BLaER1 treated with 17β-estradiol and CSF1 and Interleukin-3, amounts not matched to agents 10 nM and 100 nM (cell line): Measurements from ENCODE around the gene PTPRB.

Source experiments
- H3K27ac ChIP-seq, 11 experiments: shearing (Covaris generic); formaldehyde crosslinking; 2 replicates each; pipeline ENCODE4 v1.8.1; 2022
- H3K27me3 ChIP-seq, 11 experiments: shearing (Covaris generic); formaldehyde crosslinking; 2 replicates each; pipeline ENCODE4 v1.8.1; 2022
- H3K36me3 ChIP-seq, 11 experiments: shearing (Covaris generic); formaldehyde crosslinking; 2 replicates each; pipeline ENCODE4 v1.8.1; 2022
- H3K4me1 ChIP-seq, 10 experiments: shearing (Covaris generic); formaldehyde crosslinking; 2 replicates each; pipeline ENCODE4 v1.8.1; 2022
- H3K4me2 ChIP-seq, 11 experiments: shearing (Covaris generic); formaldehyde crosslinking; 2 replicates each; pipeline ENCODE4 v1.8.1; 2022
- H3K4me3 ChIP-seq, 10 experiments: shearing (Covaris generic); formaldehyde crosslinking; 2 replicates each; pipeline ENCODE4 v1.8.1; 2022
- H3K9ac ChIP-seq, 11 experiments: shearing (Covaris generic); formaldehyde crosslinking; 2 replicates each; pipeline ENCODE4 v1.8.1; 2022
- H3K9me3 ChIP-seq, 11 experiments: shearing (Covaris generic); formaldehyde crosslinking; replicated peaks in 1 of 11; 2 replicates each; pipeline ENCODE4 v1.8.1; 2022
- H4K20me1 ChIP-seq, 11 experiments: shearing (Covaris generic); formaldehyde crosslinking; 2 replicates each; pipeline ENCODE4 v1.8.1; 2022
- Cebpa-rat ChIP-seq, 11 experiments: shearing (Covaris generic); IDR thresholded peaks; 2 replicates each; pipeline ENCODE4 v1.8.1; 2022

Gene PTPRB

DNA sequence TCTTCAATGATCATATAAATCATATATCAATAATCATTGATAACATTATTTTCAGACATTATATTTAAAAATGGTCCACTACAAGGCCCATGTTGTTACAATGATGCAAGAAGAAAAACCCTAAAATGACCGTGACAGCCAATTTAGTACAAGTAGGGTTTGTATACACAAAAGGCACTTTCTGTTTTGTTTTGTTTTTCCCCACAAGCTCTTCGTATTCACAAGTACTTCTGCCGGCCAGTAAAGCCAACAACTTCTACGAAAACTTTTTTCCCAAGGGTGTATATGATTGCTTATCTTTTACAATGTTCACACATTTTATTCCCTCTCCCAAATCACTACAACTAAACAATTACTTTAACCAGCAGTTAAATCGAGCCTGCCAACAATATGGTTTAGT is 9.6 kb downstream of the PTPRB start:
- Histone ChIP-seq H3K4me1 (no peaks in the 10 kb centered on the region), H3K9me3 (no peaks in the 10 kb centered on the region), H3K4me3 (no peak overlapping the region), H3K9ac (no peak overlapping the region), H4K20me1 (no peaks in the 10 kb centered on the region), H3K4me2 (no peak overlapping the region), H3K27me3 (no peaks in the 10 kb centered on the region), H3K36me3 (no peaks in the 10 kb centered on the region), H3K27ac (no peak overlapping the region)
- no peak for TF ChIP-seq Cebpa-rat (IDR thresholded peaks at IDR 0.05)

DNA sequence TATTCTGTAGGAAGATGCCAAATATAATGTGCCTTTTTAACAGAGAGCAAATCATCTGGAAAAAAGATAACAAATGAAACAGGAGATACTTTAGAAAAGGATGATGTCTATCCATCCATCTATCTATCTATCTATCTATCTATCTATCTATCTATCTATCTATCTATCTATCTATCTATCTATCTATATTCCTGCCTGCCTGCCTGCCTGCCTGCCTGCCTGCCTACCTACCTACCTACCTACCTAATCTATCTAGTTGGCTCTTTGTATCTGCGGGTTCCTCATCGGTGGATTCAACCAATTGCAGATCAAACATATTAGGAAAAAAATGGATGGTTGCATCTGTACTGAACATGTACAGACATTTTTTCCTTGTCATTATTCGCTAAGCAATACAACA is 11.0 kb downstream of the PTPRB start:
- no peaks in the 10 kb centered on the region for H3K36me3 ChIP-seq
- TF ChIP-seq Cebpa-rat (IDR thresholded peaks at IDR 0.05), result no peak
- no peak overlapping the region for H3K4me2 ChIP-seq
- H4K20me1 ChIP-seq, result no peaks in the 10 kb centered on the region
- H3K9me3 ChIP-seq, result no peaks in the 10 kb centered on the region
- H3K27ac ChIP-seq, result no peak overlapping the region
- H3K4me1 ChIP-seq, result no peaks in the 10 kb centered on the region
- no peak overlapping the region for H3K9ac ChIP-seq
- no peak overlapping the region for H3K4me3 ChIP-seq
- no peaks in the 10 kb centered on the region for H3K27me3 ChIP-seq

GRCh38 chr12:70619471-70620152 is 17.6 kb downstream of the PTPRB start:
- Histone ChIP-seq H3K9ac (no peak overlapping the region), H3K4me3 (no peak overlapping the region), H4K20me1 (no peaks in the 10 kb centered on the region), H3K27me3 (no peaks in the 10 kb centered on the region), H3K27ac (no peak overlapping the region), H3K4me2 (no peak overlapping the region), H3K9me3 (no peaks in the 10 kb centered on the region), H3K4me1 (no peaks in the 10 kb centered on the region), H3K36me3 (no peaks in the 10 kb centered on the region)
- TF ChIP-seq Cebpa-rat (IDR thresholded peaks at IDR 0.05), result no peak

- Histone ChIP-seq H3K4me1 (no peaks in the 10 kb centered on the region), H3K9ac (no peak overlapping the region), H4K20me1 (no peaks in the 10 kb centered on the region), H3K4me2 (no peak overlapping the region), H3K36me3 (no peaks in the 10 kb centered on the region), H3K27me3 (no peaks in the 10 kb centered on the region), H3K4me3 (no peak overlapping the region), H3K9me3 (no peaks in the 10 kb centered on the region), H3K27ac (no peak overlapping the region)
- TF ChIP-seq Cebpa-rat (IDR thresholded peaks at IDR 0.05), result no peak
Measured at GRCh38 chr12:70618371-70618770, 18.9 kb downstream of the PTPRB start.

GRCh38 chr12:70617450-70617849 is 19.8 kb downstream of the PTPRB start:
- no peak overlapping the region for H3K4me3 ChIP-seq
- H3K4me1 ChIP-seq, result no peaks in the 10 kb centered on the region
- no peak for TF ChIP-seq Cebpa-rat (IDR thresholded peaks at IDR 0.05)
- H3K9me3 ChIP-seq, result no peaks in the 10 kb centered on the region
- H3K9ac ChIP-seq, result no peak overlapping the region
- no peaks in the 10 kb centered on the region for H4K20me1 ChIP-seq
- no peak overlapping the region for H3K27ac ChIP-seq
- H3K27me3 ChIP-seq, result no peaks in the 10 kb centered on the region
- H3K36me3 ChIP-seq, result no peaks in the 10 kb centered on the region
- H3K4me2 ChIP-seq, result no peak overlapping the region

DNA sequence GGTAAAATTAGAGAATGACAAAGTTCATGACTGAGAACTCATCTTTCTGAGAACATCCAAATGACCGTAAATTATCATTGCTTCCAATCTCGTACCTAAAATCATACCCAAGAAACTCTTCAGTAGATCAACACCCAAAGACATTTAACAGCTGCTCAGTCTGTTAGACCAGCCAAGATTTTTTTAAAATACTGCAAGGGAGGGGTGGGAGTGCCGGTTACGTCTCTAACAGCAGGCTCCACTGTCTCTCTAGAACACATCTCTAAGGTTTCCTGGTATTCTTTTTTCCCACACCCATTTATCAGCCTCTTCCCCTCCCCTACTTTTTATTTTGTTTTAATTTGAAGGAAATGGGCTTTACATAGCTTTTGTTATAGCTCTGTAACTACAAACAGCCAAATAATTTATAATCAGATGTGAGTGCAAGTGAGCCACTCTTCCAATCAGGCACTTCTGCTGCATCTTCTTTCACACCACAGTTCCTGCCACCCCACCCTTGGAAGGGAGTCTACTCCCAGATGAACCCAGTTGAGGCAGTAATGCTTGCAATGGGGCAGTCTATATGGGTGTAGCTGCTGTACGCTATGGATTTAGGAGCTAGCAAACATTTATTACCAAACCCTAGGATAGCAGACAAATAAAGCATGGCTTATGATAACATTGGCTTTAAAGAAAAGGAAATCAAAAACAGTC is 21.9 kb downstream of the PTPRB start:
- no peak for TF ChIP-seq Cebpa-rat (IDR thresholded peaks at IDR 0.05)
- H3K4me3 ChIP-seq, result no peak overlapping the region
- H3K9ac ChIP-seq, result no peak overlapping the region
- H4K20me1 ChIP-seq, result no peaks in the 10 kb centered on the region
- H3K4me2 ChIP-seq, result no peak overlapping the region
- no peaks in the 10 kb centered on the region for H3K4me1 ChIP-seq
- no peak overlapping the region for H3K27ac ChIP-seq
- H3K36me3 ChIP-seq, result no peaks in the 10 kb centered on the region
- H3K9me3 ChIP-seq, result no peaks in the 10 kb centered on the region
- peaks cover 4 to 13% (median 7%) of the 10 kb centered on the region in 11 experiments; a peak in 17 of 22 replicates for H3K27me3 ChIP-seq

- Histone ChIP-seq H3K9ac (peak overlapping the region; percentile 57 to 77 (median 72)), H3K4me1 (peaks cover 0 to 11% (median 8%) of the 10 kb centered on the region in 10 experiments; a peak in 15 of 20 replicates), H4K20me1 (no peaks in the 10 kb centered on the region), H3K36me3 (no peaks in the 10 kb centered on the region), H3K4me3 (peak overlapping the region; percentile 54 to 77 (median 67)), H3K27ac (peak overlapping the region in 9 of 11 experiments; percentile 23 to 68 (median 42); a peak in 9 of 22 replicates), H3K9me3 (no peaks in the 10 kb centered on the region), H3K4me2 (peak overlapping the region; percentile 90 to 99 (median 98)), H3K27me3 (peaks cover 21 to 31% (median 24%) of the 10 kb centered on the region in 11 experiments)
- TF ChIP-seq Cebpa-rat (IDR thresholded peaks at IDR 0.05), result no peak
Measured at GRCh38 chr12:70609739-70610491, 27.3 kb downstream of the PTPRB start.

DNA sequence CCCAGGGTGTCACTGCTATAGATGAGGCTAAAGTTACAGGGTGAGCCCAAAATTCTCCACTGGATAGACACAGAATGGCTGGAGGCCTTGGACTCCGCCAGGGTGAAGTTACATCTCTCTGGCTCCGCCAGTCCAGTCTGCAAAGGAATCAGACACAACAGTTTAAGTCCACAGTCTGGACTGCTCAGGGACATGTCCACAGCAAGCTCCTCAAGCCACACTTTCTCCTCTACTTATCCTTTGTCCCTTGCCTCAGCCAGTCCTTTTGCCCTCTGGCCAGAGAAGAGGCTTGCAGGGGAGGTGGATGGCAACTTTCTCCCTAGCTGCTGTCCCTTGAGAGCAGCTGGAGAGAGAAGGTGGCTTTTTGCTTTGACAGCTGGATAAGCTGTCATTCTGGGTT is 28.0 kb downstream of the PTPRB start:
- no peak for TF ChIP-seq Cebpa-rat (IDR thresholded peaks at IDR 0.05)
- H3K4me3 ChIP-seq, result peak overlapping the region; percentile 54 to 77 (median 67)
- peaks cover 0 to 11% (median 8%) of the 10 kb centered on the region in 10 experiments; a peak in 15 of 20 replicates for H3K4me1 ChIP-seq
- H4K20me1 ChIP-seq, result no peaks in the 10 kb centered on the region
- no peaks in the 10 kb centered on the region for H3K9me3 ChIP-seq
- no peaks in the 10 kb centered on the region for H3K36me3 ChIP-seq
- H3K27me3 ChIP-seq, result peaks cover 21 to 31% (median 24%) of the 10 kb centered on the region in 11 experiments
- H3K4me2 ChIP-seq, result peak overlapping the region; percentile 90 to 99 (median 98)
- peak overlapping the region; percentile 57 to 77 (median 72); a peak in 14 of 22 replicates for H3K9ac ChIP-seq
- no peak overlapping the region for H3K27ac ChIP-seq

DNA sequence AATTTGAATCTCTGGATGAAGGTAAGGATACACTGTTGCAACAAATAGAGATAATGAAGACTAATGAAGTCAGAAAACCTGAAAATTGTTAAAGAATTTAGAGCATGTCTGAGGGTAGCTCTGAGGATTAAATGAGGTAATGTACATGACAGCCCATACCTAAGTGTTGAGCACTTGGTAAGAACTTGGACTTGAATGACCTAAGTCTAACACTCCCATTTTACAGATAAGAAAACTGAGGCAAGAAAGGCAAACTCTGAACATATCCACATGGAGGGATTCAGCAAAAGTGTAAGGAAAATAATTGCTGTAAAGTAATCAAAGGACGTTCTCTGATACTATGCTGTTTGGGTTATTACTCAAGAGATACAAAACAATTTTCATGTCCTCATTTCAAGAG is 29.0 kb downstream of the PTPRB start:
- no peaks in the 10 kb centered on the region for H3K9me3 ChIP-seq

More for the DNA sequence above, 29.0 kb downstream of the PTPRB start:
- Histone ChIP-seq H4K20me1 (no peaks in the 10 kb centered on the region), H3K4me1 (peaks cover 0 to 11% (median 8%) of the 10 kb centered on the region in 10 experiments; a peak in 15 of 20 replicates), H3K36me3 (no peaks in the 10 kb centered on the region), H3K4me2 (no peak overlapping the region), H3K4me3 (no peak overlapping the region), H3K9ac (no peak overlapping the region), H3K27ac (no peak overlapping the region), H3K27me3 (peaks cover 21 to 31% (median 24%) of the 10 kb centered on the region in 11 experiments)
- no peak for TF ChIP-seq Cebpa-rat (IDR thresholded peaks at IDR 0.05)
